Mononuclear cell (primary cell): ENCODE measurements around the gene DPPA4. TPM values are rescaled to one million over a fixed set of nuclear protein-coding genes. Genes with fewer than 3 reads are reported as not detected.

Experiments
- H3K27me3 ChIP-seq: 2 replicates; pipeline ENCODE4 v1.6.0; 2011; ENCODE audit warnings: low read length, control low read depth; ENCODE audit not compliant: insufficient read depth
- H3K4me1 ChIP-seq: 2 replicates; pipeline ENCODE4 v1.5.1; 2011; ENCODE audit warnings: mild to moderate bottlenecking, low read length, control low read depth; ENCODE audit not compliant: insufficient read depth
- H3K4me3 ChIP-seq: 2 replicates; pipeline ENCODE4 v1.5.1; 2011; ENCODE audit warnings: mild to moderate bottlenecking, low read length, moderate library complexity
- H3K9me3 ChIP-seq: 2 replicates; pipeline ENCODE4 v1.5.1; 2011; ENCODE audit warnings: low read depth, mild to moderate bottlenecking, control low read depth, low read length
- total RNA-seq: library from RNA; depleted of rRNA; stranded (reverse); fragments of >200 nt; gene quantifications from one replicate; pipeline ENCODE4 v1.2.3, GENCODE V29; 2012

Gene DPPA4
- total RNA-seq, 1 donor: 2.9 TPM

DNA sequence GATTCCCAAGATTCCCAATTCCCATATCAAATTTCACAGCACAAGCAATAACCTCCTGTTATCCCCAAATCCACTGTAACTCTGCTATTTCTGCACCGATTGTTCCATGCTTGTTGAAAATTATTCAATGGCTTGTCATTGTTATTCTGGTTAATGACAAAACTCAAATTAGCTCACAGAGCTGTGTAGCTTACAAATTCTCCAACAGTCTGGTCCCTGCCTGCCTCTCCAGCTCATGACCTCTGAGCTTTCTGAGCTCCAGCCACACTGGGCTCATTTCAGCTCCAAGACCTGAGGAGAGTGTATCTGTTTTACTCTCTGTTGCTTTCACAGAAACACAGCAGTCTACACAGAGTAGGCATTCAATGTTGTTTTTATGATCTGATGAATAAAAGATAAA lies 24.3 kb downstream of the DPPA4 start:
- Histone ChIP-seq H3K4me1 (no peaks in the 10 kb centered on the region), H3K4me3 (no peak overlapping the region), H3K9me3 (no peaks in the 10 kb centered on the region), H3K27me3 (no peaks in the 10 kb centered on the region)

GRCh38 chr3:109297496-109297895 lies 39.9 kb downstream of the DPPA4 start:
- no peaks in the 10 kb centered on the region for H3K27me3 ChIP-seq
- no peak overlapping the region for H3K4me3 ChIP-seq
- no peaks in the 10 kb centered on the region for H3K4me1 ChIP-seq
- H3K9me3 ChIP-seq: no peaks in the 10 kb centered on the region

DNA sequence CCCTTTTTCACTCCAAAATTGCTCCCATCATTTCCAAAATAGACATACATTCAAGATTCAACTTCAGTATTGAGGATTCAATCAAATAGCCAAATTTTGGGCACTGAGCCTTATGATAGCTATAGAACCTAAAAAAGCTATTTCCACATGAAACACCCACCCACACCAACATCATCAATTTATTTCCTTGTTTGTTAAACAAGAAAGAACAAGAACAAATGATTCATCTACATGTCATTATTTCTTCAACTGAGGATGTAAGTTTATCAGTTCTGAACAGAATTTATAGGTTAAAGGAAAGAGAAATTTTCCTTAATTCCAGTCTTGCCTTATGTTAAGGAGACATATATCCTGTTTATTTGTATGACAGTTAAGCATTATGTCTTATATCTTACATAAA lies 53.3 kb downstream of the DPPA4 start:
- no peaks in the 10 kb centered on the region for H3K27me3 ChIP-seq
- H3K4me3 ChIP-seq: no peak overlapping the region
- H3K9me3 ChIP-seq: no peaks in the 10 kb centered on the region
- no peaks in the 10 kb centered on the region for H3K4me1 ChIP-seq

- H3K4me1 ChIP-seq: no peaks in the 10 kb centered on the region
- H3K9me3 ChIP-seq: no peaks in the 10 kb centered on the region
- H3K27me3 ChIP-seq: no peaks in the 10 kb centered on the region
- no peak overlapping the region for H3K4me3 ChIP-seq
These were observed 58.8 kb downstream of the DPPA4 start for GRCh38 chr3:109278546-109278945.

DNA sequence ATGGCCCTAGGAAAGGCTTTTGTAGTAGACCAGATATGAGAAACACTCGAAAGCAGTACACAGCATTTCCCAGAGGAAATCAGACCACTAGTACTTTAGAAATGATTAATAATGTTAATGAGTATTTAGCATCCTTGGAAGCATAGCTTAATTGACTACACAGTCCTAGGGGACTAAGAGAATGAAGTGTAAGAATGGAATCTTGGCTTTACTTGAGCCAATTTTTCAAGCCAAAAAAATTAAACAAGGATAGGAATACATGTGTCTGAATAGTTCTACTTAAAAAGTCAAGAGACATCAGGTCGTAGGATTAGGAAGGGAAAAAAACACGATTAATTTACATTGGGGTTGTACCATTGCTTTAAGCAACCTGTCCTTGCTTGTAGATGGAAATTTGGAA lies 59.2 kb downstream of the DPPA4 start:
- no peaks in the 10 kb centered on the region for H3K9me3 ChIP-seq
- no peak overlapping the region for H3K4me3 ChIP-seq
- no peaks in the 10 kb centered on the region for H3K4me1 ChIP-seq
- H3K27me3 ChIP-seq: no peaks in the 10 kb centered on the region

Other genes starting within 250 kb of the DPPA4 start
- gene MORC1, start 219.4 kb downstream of the DPPA4 start, total RNA-seq: 0.84 TPM
- gene C3orf85, start 200.8 kb downstream of the DPPA4 start, total RNA-seq: not detected
- not detected for gene DPPA2, start 21.0 kb downstream of the DPPA4 start, total RNA-seq